ENCODE data around the gene PARD3. TPM values are rescaled to one million over a fixed set of nuclear protein-coding genes. Genes with fewer than 3 reads are reported as not detected.

PARD3 gene
- polyA plus RNA-seq, 3 donors: 0.51 TPM; not detected in 2

GRCh38 chr10:34337917-34338316 lies 477.2 kb downstream of the PARD3 start:
- H3K27me3 Mint-ChIP-seq (ENCODE audit: low read depth in 3 of 3): no peaks in the 10 kb centered on the region
- intact Hi-C loops (cut with micrococcal nuclease): no loop called here
- no peaks in the 10 kb centered on the region for H3K36me3 Mint-ChIP-seq
- Histone ChIP-seq H3K4me3 (replicated peaks in 1 of 3; ENCODE audit: low read depth in 2 of 3, low read length in 3 of 3) (no peak overlapping the region), H3K9me3 (replicated peaks in 1 of 2; ENCODE audit: control insufficient read depth in 1 of 2, insufficient read depth in 1 of 2, low read length in 2 of 2) (no peaks in the 10 kb centered on the region), H3K27me3 (ENCODE audit: control insufficient read depth in 2 of 2, insufficient read depth in 2 of 2, low read length in 2 of 2) (no peaks in the 10 kb centered on the region), H2AFZ (ENCODE audit: insufficient read depth, low read depth, low read length, poor library complexity, severe bottlenecking) (no peak overlapping the region), H3K27ac (ENCODE audit: low read depth in 1 of 2, low read length in 2 of 2) (no peak overlapping the region), H3K4me2 (replicated peaks; ENCODE audit: extremely low read depth, low read length, poor library complexity, severe bottlenecking) (no peak overlapping the region), H3K4me1 (ENCODE audit: control insufficient read depth in 1 of 2, insufficient read depth in 2 of 2, low read length in 2 of 2) (no peaks in the 10 kb centered on the region), H4K20me1 (ENCODE audit: insufficient read depth, low read length) (no peaks in the 10 kb centered on the region), H3K79me2 (ENCODE audit: insufficient read depth, low read length) (no peaks in the 10 kb centered on the region), H3K36me3 (replicated peaks in 1 of 2; ENCODE audit: control insufficient read depth in 1 of 2, insufficient read depth in 2 of 2, low read length in 2 of 2) (no peaks in the 10 kb centered on the region), H3K9ac (ENCODE audit: insufficient read depth, low read length, poor library complexity, severe bottlenecking) (no peak overlapping the region)
- no peaks in the 10 kb centered on the region for H3K4me1 Mint-ChIP-seq
- DNase-seq: no peak
- WGBS (ENCODE audit: insufficient coverage): 86% methylated on average over 1 of the region's 3 CpGs
- TF ChIP-seq CTCF (IDR thresholded peaks at IDR 0.05): no peak
- H3K27ac Mint-ChIP-seq: no peak overlapping the region
- no peak overlapping the region for H3K4me3 Mint-ChIP-seq
- H3K9me3 Mint-ChIP-seq: peaks cover 0 to 3% (median 0%) of the 10 kb centered on the region in 7 donors

- no peaks in the 10 kb centered on the region for H3K27me3 ChIP-seq (ENCODE audit: control insufficient read depth in 2 of 2, insufficient read depth in 2 of 2, low read length in 2 of 2)
- H3K27ac Mint-ChIP-seq: no peak overlapping the region
- H4K20me1 ChIP-seq (ENCODE audit: insufficient read depth, low read length): no peaks in the 10 kb centered on the region
- no peak overlapping the region for H3K9ac ChIP-seq (ENCODE audit: insufficient read depth, low read length, poor library complexity, severe bottlenecking)
- no peaks in the 10 kb centered on the region for H3K36me3 ChIP-seq (replicated peaks in 1 of 2; ENCODE audit: control insufficient read depth in 1 of 2, insufficient read depth in 2 of 2, low read length in 2 of 2)
- no CpG with 5 or more reads among the region's 5 CpGs for WGBS (ENCODE audit: insufficient coverage)
- H3K4me3 ChIP-seq (replicated peaks in 1 of 3; ENCODE audit: low read depth in 2 of 3, low read length in 3 of 3): no peak overlapping the region
- DNase-seq: no peak
- peaks cover 0 to 3% (median 0%) of the 10 kb centered on the region in 3 donors for H3K27me3 Mint-ChIP-seq (ENCODE audit: low read depth in 3 of 3)
- no peak overlapping the region for H3K4me2 ChIP-seq (replicated peaks; ENCODE audit: extremely low read depth, low read length, poor library complexity, severe bottlenecking)
- H3K27ac ChIP-seq (ENCODE audit: low read depth in 1 of 2, low read length in 2 of 2): no peak overlapping the region
- H3K4me1 Mint-ChIP-seq: no peaks in the 10 kb centered on the region
- H3K4me1 ChIP-seq (ENCODE audit: control insufficient read depth in 1 of 2, insufficient read depth in 2 of 2, low read length in 2 of 2): no peaks in the 10 kb centered on the region
- TF ChIP-seq CTCF (IDR thresholded peaks at IDR 0.05): no peak
- no peaks in the 10 kb centered on the region for H3K36me3 Mint-ChIP-seq
- no peak overlapping the region for H3K4me3 Mint-ChIP-seq
- intact Hi-C loops (cut with micrococcal nuclease): no loop called here
- H2AFZ ChIP-seq (ENCODE audit: insufficient read depth, low read depth, low read length, poor library complexity, severe bottlenecking): no peak overlapping the region
- H3K79me2 ChIP-seq (ENCODE audit: insufficient read depth, low read length): no peaks in the 10 kb centered on the region
- peaks cover 0 to 3% (median 0%) of the 10 kb centered on the region in 7 donors for H3K9me3 Mint-ChIP-seq
- no peaks in the 10 kb centered on the region for H3K9me3 ChIP-seq (replicated peaks in 1 of 2; ENCODE audit: control insufficient read depth in 1 of 2, insufficient read depth in 1 of 2, low read length in 2 of 2)
These were observed 479.0 kb downstream of the PARD3 start for GRCh38 chr10:34335960-34336690.

All from CD14-positive monocyte (primary cell).